ENCODE data around the gene NFATC1.

The NFATC1 gene

DNA sequence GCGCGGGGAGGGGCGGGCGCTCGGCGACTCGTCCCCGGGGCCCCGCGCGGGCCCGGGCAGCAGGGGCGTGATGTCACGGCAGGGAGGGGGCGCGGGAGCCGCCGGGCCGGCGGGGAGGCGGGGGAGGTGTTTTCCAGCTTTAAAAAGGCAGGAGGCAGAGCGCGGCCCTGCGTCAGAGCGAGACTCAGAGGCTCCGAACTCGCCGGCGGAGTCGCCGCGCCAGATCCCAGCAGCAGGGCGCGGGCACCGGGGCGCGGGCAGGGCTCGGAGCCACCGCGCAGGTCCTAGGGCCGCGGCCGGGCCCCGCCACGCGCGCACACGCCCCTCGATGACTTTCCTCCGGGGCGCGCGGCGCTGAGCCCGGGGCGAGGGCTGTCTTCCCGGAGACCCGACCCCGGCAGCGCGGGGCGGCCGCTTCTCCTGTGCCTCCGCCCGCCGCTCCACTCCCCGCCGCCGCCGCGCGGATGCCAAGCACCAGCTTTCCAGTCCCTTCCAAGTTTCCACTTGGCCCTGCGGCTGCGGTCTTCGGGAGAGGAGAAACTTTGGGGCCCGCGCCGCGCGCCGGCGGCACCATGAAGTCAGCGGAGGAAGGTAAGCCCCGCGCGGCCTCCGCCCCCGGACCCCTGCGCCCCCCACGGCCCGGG is at the start of gene NFATC1:
Gene NFATC1 (plus strand): TSS at position 170 of the 644 bp plus-strand sequence. CDS start 295 bp downstream, at position 465.
- peak in 1 of 2 donors; percentile 73 for DNase-seq (ENCODE audit: low read depth in 1 of 2, low spot score in 1 of 2)

DNA sequence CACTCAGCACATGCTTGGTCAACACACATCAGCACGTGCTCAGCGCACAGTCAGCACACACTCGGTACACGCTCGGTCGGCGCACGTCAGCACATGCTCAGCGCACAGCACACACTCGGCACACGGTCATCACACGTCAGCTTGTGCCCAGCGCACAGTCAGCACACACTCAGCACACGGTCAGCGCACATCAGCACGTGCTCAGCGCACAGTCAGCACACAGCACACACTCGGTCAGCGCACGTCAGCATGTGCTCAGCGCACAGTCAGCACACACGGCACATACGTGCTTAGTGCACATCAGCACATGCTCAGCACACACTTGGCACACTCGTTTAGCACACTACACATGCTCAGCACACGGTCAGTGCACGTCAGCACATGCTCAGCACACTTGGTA is 49.7 kb upstream of the NFATC1 start:
- no peak for DNase-seq (ENCODE audit: low read depth in 1 of 2, low spot score in 1 of 2)

DNA sequence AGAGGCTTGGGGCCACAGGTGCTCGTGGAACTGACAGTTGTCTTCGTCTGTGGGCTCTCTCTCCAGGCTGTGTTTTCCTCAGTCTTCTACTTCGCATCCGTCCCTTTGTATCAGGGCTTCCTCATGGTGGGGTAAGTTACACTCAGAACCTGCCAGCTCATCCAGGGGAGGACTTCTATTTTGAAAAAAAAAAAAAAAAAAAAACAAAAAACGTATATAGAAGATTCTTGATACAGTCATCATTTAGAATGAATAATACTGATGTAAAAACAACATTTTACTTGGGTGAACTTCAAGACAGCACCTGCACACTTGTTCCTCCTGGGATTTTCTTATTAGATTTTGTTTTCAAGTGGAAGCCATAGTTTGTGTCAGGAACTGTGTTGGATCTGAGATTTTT is 47.7 kb upstream of the NFATC1 start:
- no peak for DNase-seq (ENCODE audit: low read depth in 1 of 2, low spot score in 1 of 2)

DNA sequence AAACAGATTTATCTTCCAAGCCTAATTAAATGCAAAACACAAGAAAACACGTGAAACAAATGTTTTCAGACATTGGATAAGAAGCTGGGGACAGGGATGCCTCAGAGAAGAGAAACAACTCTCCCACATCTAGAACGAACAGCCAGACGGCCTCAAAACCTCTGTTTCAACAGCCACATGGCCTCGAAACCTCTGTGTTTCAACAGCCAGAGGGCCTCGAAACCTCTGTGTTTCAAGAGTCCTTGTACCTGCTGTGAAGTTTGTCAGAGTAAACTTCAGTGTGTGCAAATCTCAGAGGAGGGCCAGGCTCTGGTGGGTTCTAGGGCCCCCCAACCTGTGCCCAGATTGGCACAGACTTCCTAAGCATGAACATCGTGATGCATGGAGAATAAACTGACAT is 43.3 kb upstream of the NFATC1 start:
- no peak for DNase-seq (ENCODE audit: low read depth in 1 of 2, low spot score in 1 of 2)

DNA sequence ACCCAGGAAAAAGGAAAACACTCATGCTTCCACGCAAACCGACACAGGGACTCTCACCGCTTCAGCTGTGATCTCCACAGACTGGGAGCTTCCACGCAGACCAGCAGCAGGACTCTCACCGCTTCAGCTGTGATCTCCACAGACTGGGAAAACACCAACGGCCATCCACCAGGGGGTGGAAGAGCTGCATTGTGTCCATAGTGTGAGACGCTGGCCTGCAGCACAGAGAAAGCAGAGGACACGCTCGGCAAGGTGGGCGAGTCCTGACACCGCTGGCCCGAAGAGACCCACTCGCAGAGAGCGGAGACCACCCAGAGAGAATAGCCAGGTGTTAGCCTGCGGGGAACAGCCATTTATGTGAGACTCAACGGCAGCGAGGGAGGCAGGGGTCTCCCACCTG is 42.5 kb upstream of the NFATC1 start:
- no peak for DNase-seq (ENCODE audit: low read depth in 1 of 2, low spot score in 1 of 2)

DNA sequence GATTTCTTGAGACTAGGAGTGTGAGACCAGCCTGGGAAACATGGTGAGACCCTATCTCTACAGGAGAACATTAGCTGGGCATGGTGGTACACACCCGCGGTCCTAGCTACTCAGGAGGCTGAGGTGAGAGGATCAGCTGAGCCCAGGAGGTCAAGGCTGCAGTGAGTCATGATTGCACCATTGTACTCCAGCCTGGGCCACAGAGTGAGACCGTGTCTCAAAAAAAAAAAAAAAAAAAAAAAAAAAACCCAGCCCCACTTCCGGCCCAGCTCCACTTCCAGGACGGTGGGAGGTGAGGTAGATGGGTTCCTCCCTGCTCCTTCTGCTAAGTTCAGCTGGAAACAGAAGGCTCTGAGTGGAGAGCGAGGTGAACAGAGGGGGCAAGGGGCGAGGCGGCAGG is 41.4 kb upstream of the NFATC1 start:
- no peak for DNase-seq (ENCODE audit: low read depth in 1 of 2, low spot score in 1 of 2)

DNA sequence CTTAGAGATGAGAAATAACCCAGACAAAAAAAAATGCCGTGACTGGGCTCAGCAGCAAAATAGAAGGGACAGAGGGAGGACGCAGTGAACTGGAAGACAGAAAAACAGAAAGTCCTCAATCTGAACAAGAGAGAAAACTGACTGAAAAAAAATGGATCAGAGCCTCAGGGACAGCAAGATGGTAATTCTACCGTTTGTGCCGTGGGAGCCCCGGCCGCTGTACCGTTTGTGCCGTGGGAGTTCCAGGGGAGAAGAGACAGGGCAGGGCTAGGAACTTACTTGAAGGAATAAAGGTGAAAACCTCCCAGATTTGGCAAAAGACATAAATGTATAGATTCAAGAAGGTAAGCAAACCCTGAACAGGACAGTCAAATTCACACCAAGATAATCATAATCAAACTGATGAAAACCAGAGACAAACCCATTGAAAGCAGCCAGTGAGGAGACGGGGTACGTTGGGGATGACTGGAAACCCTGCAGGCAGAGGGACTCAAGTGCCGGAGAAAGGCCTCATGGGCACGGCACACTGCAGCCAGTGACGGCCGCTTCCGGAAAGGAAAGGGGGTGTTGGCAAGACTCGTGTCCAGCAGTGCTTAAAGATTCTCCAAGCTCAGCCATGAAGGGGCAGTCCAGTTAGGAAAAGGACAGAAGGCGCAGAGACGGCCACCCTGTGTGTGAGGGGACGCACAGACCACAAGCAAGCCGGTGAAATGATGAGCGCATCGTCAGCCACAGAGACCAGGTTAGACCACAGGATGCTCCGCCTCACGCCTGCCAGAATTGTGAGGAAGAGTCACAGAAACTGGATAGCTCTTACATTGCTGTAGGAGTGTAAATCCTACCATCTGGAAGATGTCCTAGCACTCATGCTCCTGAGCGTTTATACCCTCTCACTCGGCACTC is 40.0 kb upstream of the NFATC1 start:
- no peak for DNase-seq (ENCODE audit: low read depth in 1 of 2, low spot score in 1 of 2)

DNA sequence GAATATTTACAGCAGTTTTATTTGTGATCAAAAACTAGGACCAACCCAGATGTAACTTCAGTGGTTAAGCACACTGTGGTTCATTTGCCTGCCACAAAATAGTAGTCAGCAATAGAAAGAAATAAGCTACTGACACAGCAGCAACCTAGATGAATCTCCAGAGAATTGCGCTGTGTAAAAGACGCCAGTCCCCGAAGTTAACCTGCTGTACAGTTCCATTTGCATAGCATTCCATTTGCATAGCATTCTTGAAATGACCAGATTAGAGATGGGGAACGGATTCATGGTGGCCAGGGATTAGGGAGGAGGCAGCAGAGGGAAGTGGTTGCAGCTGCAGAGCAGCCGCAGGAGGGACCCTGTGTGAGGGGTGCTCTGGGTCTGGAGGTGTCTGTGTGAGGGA is 39.3 kb upstream of the NFATC1 start:
- no peak for DNase-seq (ENCODE audit: low read depth in 1 of 2, low spot score in 1 of 2)

DNA sequence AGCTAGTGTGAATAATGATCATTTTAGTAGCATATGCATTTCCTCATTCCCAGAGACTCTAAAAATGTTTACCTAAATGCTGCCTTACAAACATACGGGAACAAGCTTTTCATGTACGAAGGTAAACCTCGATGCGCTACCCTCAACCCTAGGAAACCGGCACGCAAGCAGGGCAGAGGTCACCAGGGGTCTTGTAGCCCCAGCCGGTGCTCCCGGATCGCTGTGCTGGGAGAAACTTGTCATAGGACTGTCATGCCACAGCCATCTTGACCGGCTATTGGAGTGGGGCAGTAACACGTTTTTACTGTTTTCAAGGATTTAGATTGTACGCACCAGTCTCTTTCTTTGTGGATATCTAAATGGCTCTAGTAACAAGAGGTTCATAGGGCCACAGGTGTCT is 34.8 kb upstream of the NFATC1 start:
- DNase-seq (ENCODE audit: low read depth in 1 of 2, low spot score in 1 of 2): no peak

DNA sequence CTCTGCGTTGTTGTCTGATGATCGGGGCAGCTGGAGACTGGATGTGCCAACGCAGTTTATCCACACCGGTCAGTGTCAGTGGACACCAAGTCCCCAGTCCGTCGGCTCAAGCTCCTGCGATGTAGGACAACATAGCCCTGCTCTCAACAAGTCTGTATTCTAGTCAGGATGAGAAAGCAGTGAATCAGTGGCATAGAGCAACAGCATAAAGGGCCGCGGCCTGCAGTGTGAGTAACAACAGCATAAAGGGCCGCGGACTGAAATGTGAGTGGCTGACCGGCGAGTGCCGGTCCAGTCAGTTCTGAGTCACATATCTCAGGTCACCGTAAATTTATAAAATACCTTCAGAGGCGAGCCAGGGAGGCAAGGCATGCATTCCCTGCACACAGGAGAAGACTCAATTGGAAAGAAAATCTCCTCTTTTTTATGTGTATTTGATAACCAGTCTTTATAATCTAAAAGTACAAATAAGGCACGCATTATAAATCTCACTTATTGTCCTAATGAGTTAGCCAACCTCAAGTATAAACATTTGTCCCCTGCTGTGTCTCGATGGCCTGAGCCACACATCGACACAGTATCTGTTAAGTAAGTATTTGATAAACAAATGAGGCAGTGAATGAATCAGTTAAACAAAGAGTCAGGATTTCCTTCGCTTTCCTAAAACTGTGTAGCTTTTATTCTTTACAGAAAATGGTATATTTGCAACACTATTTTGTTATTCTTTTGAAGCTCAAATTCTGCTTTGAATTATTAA is 33.8 kb upstream of the NFATC1 start:
- DNase-seq (ENCODE audit: low read depth in 1 of 2, low spot score in 1 of 2): no peak

DNA sequence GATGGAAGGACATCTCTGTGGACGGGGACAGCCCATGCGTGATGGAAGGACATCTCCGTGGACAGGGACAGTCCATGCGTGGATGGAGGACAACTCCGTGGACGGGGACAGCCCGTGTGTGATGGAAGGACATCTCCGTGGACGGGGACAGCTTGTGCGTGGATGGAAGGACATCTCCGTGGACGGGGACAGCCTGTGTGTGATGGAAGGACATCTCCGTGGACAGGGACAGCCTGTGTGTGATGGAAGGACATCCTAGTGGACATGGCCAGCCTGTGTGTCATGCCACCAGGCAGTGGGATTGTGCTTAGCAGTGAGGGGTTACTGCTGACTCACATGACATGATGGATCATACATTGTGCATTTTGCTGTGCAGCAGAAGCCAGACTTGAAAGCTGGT is 30.0 kb upstream of the NFATC1 start:
- DNase-seq (ENCODE audit: low read depth in 1 of 2, low spot score in 1 of 2): no peak

DNA sequence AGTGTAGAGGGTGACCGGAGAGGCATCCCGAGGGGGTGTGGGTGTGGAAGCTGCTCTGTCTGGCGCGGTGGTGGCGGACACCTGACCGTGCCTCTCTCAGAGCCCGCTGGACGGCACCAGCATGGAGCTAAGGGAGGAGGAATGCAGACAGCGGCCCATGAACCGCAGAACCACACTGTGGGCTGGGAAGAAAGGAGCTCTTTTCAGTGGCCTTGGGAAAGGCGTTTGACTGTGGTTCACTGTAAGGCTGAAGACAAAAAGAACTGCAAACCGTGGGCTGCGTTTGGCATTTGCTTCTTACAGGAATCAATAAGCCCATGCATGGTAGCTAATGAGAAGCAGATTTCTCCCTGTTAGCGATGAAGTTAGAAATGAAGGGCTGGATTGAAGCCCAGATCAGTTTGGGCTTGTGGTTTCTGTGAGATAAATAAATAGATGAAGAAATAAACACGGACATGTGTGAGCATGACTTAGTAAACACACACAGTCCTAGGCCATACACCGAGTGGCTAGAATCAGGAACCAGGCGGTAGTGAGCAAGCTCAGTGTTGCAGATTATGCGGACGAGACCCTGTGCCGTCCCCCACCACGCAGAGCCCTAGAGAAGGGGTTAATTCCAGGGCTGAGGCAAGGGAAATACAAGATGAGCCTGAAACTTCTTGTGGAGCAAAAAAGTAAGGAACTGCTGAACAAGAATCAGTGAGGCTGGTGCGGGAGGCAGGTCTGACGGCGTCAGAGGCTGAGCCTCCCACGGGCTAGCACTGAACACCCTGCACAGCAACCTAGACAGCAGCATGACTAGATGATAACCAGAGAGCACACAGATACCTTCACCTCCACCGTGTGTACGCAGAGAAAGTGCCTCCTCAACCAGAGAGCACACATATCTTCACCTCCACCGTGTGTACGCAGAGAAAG is 29.3 kb upstream of the NFATC1 start:
- no peak for DNase-seq (ENCODE audit: low read depth in 1 of 2, low spot score in 1 of 2)

DNA sequence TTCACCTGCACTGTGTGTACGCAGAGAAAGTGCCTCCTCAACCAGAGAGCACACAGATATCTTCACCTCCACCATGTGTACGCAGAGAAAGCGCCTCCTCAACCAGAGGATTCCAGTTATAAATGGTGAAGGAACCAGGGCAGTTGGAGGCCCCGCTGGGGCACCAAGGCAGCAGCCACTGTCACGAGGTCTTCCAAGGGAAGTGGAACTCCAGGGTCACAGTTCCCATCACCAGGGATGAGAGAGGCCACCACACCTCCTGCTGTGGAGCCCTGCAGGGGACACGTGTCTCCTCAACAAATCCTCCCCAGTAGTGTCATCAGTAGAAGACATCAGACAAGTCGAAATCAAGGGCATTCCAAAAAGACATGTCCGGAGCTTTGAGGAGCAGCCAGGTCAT is 28.2 kb upstream of the NFATC1 start:
- DNase-seq (ENCODE audit: low read depth in 1 of 2, low spot score in 1 of 2): no peak

DNA sequence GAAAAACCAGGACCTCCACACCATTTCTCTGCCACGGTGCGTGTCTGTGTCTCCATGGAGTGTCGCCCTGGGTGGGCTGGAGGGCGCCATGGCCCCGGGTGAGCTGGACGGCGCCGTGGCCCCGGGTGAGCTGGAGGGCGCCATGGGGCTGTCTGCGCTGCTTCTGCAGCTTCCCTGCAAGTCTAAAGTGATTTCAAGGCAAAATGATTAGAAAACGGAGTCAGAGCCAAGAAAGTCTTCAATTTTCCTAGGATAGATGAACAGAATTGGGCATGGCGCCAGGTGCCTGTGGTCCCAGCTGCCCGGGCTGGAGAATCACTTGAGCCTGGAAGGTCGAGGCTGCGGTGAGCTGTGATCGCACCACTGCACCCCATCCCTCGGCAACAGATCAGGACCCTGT is 27.7 kb upstream of the NFATC1 start:
- DNase-seq (ENCODE audit: low read depth in 1 of 2, low spot score in 1 of 2): no peak

DNA sequence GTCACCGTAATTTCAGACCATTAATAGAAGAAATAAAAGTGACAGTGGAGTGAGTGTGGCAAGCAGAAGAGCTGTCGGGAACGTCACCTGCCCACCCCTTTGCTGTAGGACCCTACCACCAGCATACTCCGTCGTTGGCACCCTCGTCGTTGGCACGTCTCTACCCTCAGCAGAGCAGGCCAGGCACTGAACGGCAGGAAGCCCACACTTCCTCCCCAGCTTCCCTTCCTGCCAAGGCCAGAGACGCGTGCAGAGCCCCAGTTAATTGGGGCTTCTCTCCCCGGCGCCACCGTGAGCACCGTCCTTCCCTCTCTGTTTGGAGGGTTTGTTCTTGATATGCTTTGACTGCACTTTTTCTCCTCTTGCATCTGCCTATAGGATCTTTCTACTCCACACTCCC is 27.0 kb upstream of the NFATC1 start:
- DNase-seq (ENCODE audit: low read depth in 1 of 2, low spot score in 1 of 2): no peak

DNA sequence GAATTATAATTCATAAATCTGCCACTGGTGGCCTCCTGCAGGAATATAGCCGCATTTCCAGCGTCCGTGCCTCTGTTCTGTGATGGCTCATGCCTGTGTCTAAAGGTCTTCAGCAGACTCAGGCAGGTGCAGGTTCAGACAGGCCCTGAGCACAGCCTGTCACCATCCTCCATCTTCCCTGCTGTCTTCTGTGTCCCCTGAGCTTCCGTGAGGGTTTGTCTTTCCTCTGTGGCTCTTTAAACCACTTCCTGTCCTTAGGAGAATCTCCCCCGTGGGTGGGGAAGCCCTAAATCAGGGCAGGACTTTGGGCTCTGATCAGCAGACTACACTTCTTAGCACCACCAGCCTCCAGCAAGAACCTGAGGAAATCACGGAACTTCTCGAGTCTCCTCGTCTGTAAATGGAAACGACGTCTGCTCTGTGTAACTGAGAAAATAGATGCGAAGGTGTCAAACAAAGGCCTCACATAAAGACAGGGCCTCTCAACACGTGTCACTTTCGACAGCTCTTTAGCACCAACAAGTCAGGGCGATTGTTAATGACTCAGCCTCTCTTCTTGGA is 24.1 kb upstream of the NFATC1 start:
- no peak for DNase-seq (ENCODE audit: low read depth in 1 of 2, low spot score in 1 of 2)

DNA sequence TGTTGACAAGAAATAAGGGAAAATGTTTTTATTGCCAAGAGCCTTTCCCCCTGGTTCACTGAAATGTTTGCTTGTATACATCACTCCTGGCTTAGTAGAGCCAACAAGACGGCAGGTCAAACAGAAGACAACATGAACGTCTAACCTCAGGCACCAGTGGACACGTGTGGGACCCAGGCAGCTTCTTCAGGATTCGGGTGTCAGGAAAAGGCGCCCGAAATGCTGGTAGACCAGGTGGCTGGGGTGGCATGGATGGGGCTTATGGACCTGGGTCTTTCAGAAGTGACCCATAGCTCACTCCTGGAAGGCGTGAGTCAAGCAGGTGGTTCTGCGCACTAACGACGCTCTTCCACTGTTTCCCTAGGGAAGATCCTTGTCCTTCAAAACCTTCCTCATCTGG is 23.3 kb upstream of the NFATC1 start:
- no peak for DNase-seq (ENCODE audit: low read depth in 1 of 2, low spot score in 1 of 2)

DNA sequence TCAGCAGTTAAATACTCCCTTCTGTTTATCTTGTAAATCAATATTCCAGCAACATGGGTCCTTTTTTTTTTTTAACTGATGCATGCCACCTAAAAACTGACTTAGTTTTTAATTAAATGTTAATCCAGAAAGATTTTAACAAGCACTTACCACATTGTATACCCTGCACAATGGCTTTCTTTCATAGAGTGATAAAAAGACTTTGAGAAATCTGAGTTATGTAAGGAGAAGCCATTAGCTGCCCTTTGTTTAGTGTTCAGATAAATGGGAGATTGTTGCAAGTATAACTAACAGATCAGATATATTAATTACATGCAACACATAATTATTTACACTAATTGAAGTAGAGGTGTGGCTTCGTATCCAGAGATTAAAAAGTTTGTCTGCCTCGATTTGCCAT is 22.7 kb upstream of the NFATC1 start:
- no peak for DNase-seq (ENCODE audit: low read depth in 1 of 2, low spot score in 1 of 2)

DNA sequence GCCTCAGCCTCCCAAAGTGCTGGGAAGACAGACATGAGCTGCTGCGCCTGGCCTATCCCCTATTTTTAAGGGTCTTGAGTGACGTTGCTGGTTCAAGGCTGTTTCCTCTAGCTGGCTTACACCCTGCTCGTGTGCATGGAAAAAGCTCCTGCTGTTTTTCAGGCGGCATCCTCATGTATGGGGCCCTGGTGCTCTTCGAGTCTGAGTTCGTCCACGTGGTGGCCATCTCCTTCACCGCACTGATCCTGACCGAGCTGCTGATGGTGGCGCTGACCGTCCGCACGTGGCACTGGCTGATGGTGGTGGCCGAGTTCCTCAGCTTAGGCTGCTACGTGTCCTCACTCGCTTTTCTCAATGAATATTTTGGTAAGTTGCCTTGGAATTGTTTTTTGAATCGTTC is 22.0 kb upstream of the NFATC1 start:
- DNase-seq (ENCODE audit: low read depth in 1 of 2, low spot score in 1 of 2): no peak

DNA sequence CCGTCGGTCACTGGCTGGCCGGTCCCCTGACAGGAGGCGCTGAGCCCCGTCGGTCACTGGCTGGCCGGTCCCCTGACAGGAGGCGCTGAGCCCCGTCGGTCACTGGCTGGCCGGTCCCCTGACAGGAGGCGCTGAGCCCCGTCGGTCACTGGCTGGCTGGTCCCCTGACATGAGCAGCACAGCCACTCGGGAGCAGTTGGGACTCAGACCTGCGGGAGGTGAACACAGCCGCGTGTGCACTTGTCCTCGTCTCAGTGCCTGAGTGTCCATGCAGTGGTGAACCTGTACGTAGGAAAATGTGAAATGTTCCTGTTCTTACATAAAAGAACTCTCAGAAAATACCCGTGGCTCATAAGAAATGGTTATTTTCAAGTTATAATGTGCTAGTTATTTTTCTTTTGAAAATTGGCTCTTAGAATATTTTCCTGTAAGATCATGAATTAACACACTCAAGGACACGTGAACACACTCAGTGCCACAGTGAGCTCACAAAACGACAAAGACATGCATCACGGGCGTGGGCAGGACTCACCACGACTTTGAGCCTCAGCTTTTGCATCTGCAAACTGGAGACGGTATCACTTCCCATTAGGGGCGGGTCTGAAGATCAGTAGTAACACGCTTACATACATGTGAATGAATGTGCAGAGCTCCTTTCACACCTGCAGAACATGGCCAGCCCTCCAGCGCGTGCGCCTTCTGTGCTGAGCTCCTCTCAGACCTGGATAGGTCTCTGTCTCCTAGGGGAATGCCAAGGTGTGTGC is 21.1 kb upstream of the NFATC1 start:
- DNase-seq (ENCODE audit: low read depth in 1 of 2, low spot score in 1 of 2): no peak

Data from activated T-helper 1 cell treated with anti-CD3 and anti-CD28 coated beads, Interleukin-2, amount 50 U/mL, for 16 hours (primary cell).